ENCODE results near the gene TNRC6C. TPM values are rescaled to one million over a fixed set of nuclear protein-coding genes. Genes with fewer than 3 reads are reported as not detected.
A peak's percentile ranks its signal among the peaks of the same experiment; 100 is the strongest.

Gene TNRC6C
- total and polyA plus RNA-seq, 12 donors = 2.2 to 31.4 (median 24.2) TPM

DNA sequence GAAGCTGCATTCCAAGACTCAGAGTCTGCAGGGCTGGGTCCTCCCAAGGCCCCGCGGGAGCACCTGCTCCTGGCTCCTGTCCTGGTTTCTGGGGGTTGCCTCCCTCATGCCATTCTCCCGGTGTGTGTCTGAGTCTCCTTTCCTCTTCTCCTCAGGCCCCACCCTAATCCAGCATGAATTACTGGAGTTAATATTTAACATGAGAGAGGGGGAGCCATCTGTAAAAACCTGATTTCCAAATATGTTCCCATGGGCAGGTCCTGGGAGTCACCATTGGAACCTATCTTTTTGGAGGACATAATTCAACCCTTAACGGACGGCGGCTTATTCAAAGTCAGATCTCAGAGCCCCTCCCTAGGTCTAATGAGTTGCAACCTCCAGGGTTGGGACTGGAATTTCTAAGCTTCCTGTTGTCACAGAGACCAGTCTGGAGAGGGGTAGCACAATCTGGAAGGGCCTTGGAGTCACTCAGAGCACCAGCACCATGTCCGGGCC lies 193.1 kb downstream of the TNRC6C start:
- DNase-seq = no peak
- Histone ChIP-seq H3K27me3 (no peaks in the 10 kb centered on the region), H3K4me1 (peaks cover 0 to 24% (median 9%) of the 10 kb centered on the region in 9 donors), H3K9me3 (no peaks in the 10 kb centered on the region), H3K27ac (peak overlapping the region in 4 of 10 donors; percentile 24 to 72 (median 39)), H3K36me3 (no peaks in the 10 kb centered on the region), H3K4me3 (no peak overlapping the region)
- 58 to 71% methylated on average over 7 of the region's 7 CpGs for WGBS, 2 donors
- peak; percentile 31 to 73 (median 61) for ATAC-seq
- TF ChIP-seq, protein P1, sequence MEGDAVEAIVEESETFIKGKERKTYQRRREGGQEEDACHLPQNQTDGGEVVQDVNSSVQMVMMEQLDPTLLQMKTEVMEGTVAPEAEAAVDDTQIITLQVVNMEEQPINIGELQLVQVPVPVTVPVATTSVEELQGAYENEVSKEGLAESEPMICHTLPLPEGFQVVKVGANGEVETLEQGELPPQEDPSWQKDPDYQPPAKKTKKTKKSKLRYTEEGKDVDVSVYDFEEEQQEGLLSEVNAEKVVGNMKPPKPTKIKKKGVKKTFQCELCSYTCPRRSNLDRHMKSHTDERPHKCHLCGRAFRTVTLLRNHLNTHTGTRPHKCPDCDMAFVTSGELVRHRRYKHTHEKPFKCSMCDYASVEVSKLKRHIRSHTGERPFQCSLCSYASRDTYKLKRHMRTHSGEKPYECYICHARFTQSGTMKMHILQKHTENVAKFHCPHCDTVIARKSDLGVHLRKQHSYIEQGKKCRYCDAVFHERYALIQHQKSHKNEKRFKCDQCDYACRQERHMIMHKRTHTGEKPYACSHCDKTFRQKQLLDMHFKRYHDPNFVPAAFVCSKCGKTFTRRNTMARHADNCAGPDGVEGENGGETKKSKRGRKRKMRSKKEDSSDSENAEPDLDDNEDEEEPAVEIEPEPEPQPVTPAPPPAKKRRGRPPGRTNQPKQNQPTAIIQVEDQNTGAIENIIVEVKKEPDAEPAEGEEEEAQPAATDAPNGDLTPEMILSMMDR (IDR thresholded peaks at IDR 0.05) = no peak
- intact Hi-C loops (cut with DNase I) = no loop called here

DNA sequence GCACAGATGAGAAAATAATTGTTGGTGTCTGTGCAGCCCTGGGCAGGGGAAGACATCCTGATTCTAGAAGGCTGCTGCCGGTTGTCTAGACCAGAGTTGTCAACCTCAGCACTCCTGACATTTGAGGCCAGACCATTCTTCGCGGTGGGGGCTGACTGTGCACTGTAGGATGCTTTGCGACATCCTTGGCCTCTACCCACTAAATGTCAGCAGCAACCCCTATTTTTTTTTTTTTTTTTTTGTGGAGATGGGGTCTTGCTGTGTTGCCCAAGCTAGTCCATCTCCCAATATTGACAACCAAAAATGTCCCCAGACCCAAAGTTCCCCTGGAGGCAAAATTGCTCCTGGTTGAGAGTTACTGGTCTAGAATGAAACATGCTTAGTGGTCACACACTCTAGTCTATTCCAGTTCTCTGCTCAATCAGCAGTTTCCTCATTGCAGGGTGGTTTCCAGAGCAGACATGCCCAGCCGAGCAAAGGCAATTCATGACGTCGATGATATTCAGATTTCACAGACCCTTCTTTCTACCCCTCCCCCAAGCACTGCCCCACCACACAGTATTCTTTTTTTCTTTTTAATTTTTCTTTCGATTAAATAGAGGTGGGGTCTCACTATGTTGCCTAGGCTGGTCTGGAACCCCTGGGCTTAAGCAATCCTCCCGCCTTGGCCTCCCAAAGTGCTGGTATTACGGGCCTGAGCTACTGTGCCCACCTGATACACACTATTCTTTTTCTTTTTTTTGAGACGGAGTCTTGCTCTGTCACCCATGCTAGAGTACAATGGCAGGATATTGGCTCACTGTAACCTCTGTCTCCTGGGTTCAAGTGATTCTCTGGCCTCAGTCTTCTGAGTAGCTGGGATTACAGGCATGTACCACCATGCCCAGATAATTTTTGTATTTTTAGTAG lies 196.7 kb downstream of the TNRC6C start:
- Histone ChIP-seq H3K4me3 (no peak overlapping the region), H3K36me3 (no peaks in the 10 kb centered on the region), H3K9me3 (no peaks in the 10 kb centered on the region), H3K27ac (peak overlapping the region in 1 of 10 donors; percentile 70), H3K27me3 (no peaks in the 10 kb centered on the region), H3K4me1 (peaks cover 0 to 28% (median 9%) of the 10 kb centered on the region in 9 donors)
- peak in 1 of 8 donors; percentile 42 for ATAC-seq
- WGBS, 2 donors = 84 to 85% methylated on average over 11 of the region's 11 CpGs
- intact Hi-C loops (cut with DNase I) = no loop called here
- DNase-seq = no peak
- TF ChIP-seq, protein P1 (IDR thresholded peaks at IDR 0.05) = no peak

Other genes starting within 250 kb of the TNRC6C start
- 100 to 1,000 TPM in 1 of 10 donors, 10 to 100 TPM in 9; 42.3 to 109 (median 69.1) TPM for gene TMC6, start 170.1 kb downstream of the TNRC6C start, total RNA-seq
- gene TMC6, start 170.1 kb downstream of the TNRC6C start, polyA plus RNA-seq = 10 to 100 TPM; 22.8 to 86.0 TPM
- 10 to 100 TPM in 1 of 10 donors, 1 to 10 TPM in 8, under 1 TPM in 1; 0.85 to 11.2 (median 2.1) TPM for gene TMC8, start 172.1 kb downstream of the TNRC6C start, total RNA-seq
- 1 to 10 TPM in 1 of 2 donors, under 1 TPM in 1; 0.96 to 3.7 TPM for gene TMC8, start 172.1 kb downstream of the TNRC6C start, polyA plus RNA-seq
- gene C17orf99, start 187.7 kb downstream of the TNRC6C start, total RNA-seq = under 1 TPM in 1 of 10 donors, not detected in 9; 0.11 TPM
- gene C17orf99, start 187.7 kb downstream of the TNRC6C start, polyA plus RNA-seq = not detected
- gene SYNGR2, start 209.9 kb downstream of the TNRC6C start, total RNA-seq = 100 to 1,000 TPM; 102 to 184 (median 116) TPM
- gene SYNGR2, start 209.9 kb downstream of the TNRC6C start, polyA plus RNA-seq = 100 to 1,000 TPM in 1 of 2 donors, 10 to 100 TPM in 1; 92.8 to 200 TPM
- 10 to 100 TPM in 1 of 10 donors, 1 to 10 TPM in 4, under 1 TPM in 5; 0.33 to 12.7 (median 0.91) TPM for gene TK1, start 228.3 kb downstream of the TNRC6C start, total RNA-seq
- 1 to 10 TPM; 1.6 to 2.6 TPM for gene TK1, start 228.3 kb downstream of the TNRC6C start, polyA plus RNA-seq
- gene AFMID, start 228.7 kb downstream of the TNRC6C start, total RNA-seq = 10 to 100 TPM; 23.7 to 42.4 (median 28.7) TPM
- gene AFMID, start 228.7 kb downstream of the TNRC6C start, polyA plus RNA-seq = 10 to 100 TPM; 13.0 to 17.3 TPM

All from heart right ventricle (tissue), 16 donors.